ENCODE data around the gene HS1BP3.

- TF ChIP-seq POLR2AphosphoS5 (IDR thresholded peaks at IDR 0.05; ENCODE audit: insufficient read depth, low read depth, low read length), result no peak
- TF ChIP-seq CTCF (IDR thresholded peaks at IDR 0.05; ENCODE audit: extremely low read depth in 1 of 2, insufficient read depth in 1 of 2, low read depth in 1 of 2, low read length in 2 of 2), result no peak
- TF ChIP-seq JUN (IDR thresholded peaks at IDR 0.05; ENCODE audit: borderline replicate concordance, insufficient read depth, insufficient read length, low read depth), result no peak
- no peak for TF ChIP-seq POLR2A (IDR thresholded peaks at IDR 0.05; ENCODE audit: low read depth, low read length)
- no peak for TF ChIP-seq EZH2 (IDR thresholded peaks at IDR 0.05; ENCODE audit: borderline replicate concordance, low read depth, low read length, severe bottlenecking)
- no peak for TF ChIP-seq MAX (IDR thresholded peaks at IDR 0.05; ENCODE audit: insufficient read depth, insufficient read length)
- no peak for TF ChIP-seq GATA2 (IDR thresholded peaks at IDR 0.05; ENCODE audit: insufficient read depth, insufficient read length, low read depth, low read length)
- no peak for TF ChIP-seq MYC (IDR thresholded peaks at IDR 0.05; ENCODE audit: low read depth, low read length)
- no peak for TF ChIP-seq FOS (IDR thresholded peaks at IDR 0.05; ENCODE audit: borderline replicate concordance, insufficient read depth, low read length)
Measured at GRCh38 chr2:20577495-20578235, 73.2 kb downstream of the HS1BP3 start.
